AG04450 (cell line): ENCODE results near the gene ACTR5. TPM values are rescaled to one million over a fixed set of nuclear protein-coding genes. Genes with fewer than 3 reads are reported as not detected.

ENCODE experiments used
- CTCF ChIA-PET: fragments of 300-600, 350-600 bp; formaldehyde crosslinking; extraction: SDS; loops from one replicate; lab custom pipeline; 2022; ENCODE audit warnings: antibody characterized with exemption, inconsistent platforms; lab: Charles Lee
- POLR2A ChIA-PET: fragments of 350-600 bp; formaldehyde crosslinking; extraction: SDS; loops from one replicate; lab custom pipeline; 2021; ENCODE audit warnings: antibody characterized with exemption, inconsistent platforms; lab: Yijun Ruan, JAX
- DNase-seq: peaks from one replicate; pipeline ENCODE4 v3.0.0-alpha.2; 2011; ENCODE audit warnings: low read depth, low spot score
- H3K27ac ChIP-seq: one replicate; pipeline ENCODE4 v1.5.1; 2012; ENCODE audit warnings: low read depth, low read length, control low read depth
- H3K27me3 ChIP-seq: one replicate; pipeline ENCODE4 v1.6.0; 2012; ENCODE audit warnings: low read length; ENCODE audit not compliant: control insufficient read depth, insufficient read depth
- H3K4me3 ChIP-seq: 2 replicates; pipeline ENCODE4 v1.5.1; 2011; ENCODE audit warnings: mild to moderate bottlenecking, low read depth, low read length, control low read depth
- H3K9me3 ChIP-seq: 2 replicates; pipeline ENCODE4 v1.5.1; 2012; ENCODE audit warnings: low read length; ENCODE audit not compliant: control insufficient read depth, insufficient read depth
- polyA plus RNA-seq: library from polyadenylated mRNA; depleted of rRNA; stranded (reverse); fragments of >200 nt; gene quantifications from 2 replicates; pipeline ENCODE4 v1.2.3, GENCODE V29; 2011
- TF ChIP-seq, protein P1 (sequence below): IDR thresholded peaks from 2 replicates; pipeline ENCODE4 v1.5.1; 2011; ENCODE audit warnings: low read depth, low read length, control low read depth, inconsistent platforms

ACTR5 gene
- polyA plus RNA-seq, 1 experiment, result 6.1 TPM

DNA sequence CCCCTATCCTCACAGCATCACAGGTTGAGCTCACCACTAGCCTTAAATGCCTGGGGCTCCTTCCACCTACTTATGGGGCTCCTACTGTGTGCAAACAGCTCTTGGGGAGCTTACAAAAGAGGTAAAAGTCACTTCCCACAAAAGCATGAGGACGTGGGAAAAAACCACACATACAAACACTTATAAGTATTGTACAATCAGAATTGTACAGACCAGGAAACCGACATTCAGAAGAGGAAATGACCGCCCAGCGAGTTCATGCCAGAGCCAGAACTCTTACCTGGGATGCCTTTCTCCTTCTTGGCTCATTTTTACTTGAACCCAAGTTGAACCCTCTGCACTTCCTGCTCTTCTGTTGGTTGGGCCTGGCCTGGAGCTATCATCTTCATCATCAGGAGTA is 50.9 kb downstream of the ACTR5 start:
- CTCF ChIA-PET, result interaction anchor here (0.6 kb wide), 1 partner anchor 96 kb away, joined by 4 read pairs; no protein-coding TSS in a partner anchor

GRCh38 chr20:38800882-38801281 is 52.6 kb downstream of the ACTR5 start:
- Histone ChIP-seq H3K27me3 (peaks cover 11% of the 10 kb centered on the region), H3K4me3 (no peak overlapping the region), H3K27ac (no peak overlapping the region), H3K9me3 (no peaks in the 10 kb centered on the region)
- DNase-seq, result no peak
- ChIA-PET POLR2A (no interaction called here), CTCF (no interaction called here)
- TF ChIP-seq, protein P1, sequence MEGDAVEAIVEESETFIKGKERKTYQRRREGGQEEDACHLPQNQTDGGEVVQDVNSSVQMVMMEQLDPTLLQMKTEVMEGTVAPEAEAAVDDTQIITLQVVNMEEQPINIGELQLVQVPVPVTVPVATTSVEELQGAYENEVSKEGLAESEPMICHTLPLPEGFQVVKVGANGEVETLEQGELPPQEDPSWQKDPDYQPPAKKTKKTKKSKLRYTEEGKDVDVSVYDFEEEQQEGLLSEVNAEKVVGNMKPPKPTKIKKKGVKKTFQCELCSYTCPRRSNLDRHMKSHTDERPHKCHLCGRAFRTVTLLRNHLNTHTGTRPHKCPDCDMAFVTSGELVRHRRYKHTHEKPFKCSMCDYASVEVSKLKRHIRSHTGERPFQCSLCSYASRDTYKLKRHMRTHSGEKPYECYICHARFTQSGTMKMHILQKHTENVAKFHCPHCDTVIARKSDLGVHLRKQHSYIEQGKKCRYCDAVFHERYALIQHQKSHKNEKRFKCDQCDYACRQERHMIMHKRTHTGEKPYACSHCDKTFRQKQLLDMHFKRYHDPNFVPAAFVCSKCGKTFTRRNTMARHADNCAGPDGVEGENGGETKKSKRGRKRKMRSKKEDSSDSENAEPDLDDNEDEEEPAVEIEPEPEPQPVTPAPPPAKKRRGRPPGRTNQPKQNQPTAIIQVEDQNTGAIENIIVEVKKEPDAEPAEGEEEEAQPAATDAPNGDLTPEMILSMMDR, result no peak

More for the DNA sequence above, 50.9 kb downstream of the ACTR5 start:
- no peaks in the 10 kb centered on the region for H3K9me3 ChIP-seq
- TF ChIP-seq, protein P1, result no peak
- POLR2A ChIA-PET, result no interaction called here
- no peak for DNase-seq
- H3K27me3 ChIP-seq, result peaks cover 5% of the 10 kb centered on the region
- H3K4me3 ChIP-seq, result no peak overlapping the region
- no peak overlapping the region for H3K27ac ChIP-seq

- no peak overlapping the region for H3K4me3 ChIP-seq
- no peaks in the 10 kb centered on the region; the same call in 1 of the 2 replicates for H3K9me3 ChIP-seq
- no peak overlapping the region for H3K27ac ChIP-seq
- ChIA-PET CTCF (no interaction called here), POLR2A (no interaction called here)
- TF ChIP-seq, protein P1, result no peak
- H3K27me3 ChIP-seq, result peaks cover 40% of the 10 kb centered on the region
- no peak for DNase-seq
Measured at GRCh38 chr20:38804221-38804620, 56.0 kb downstream of the ACTR5 start.

DNA sequence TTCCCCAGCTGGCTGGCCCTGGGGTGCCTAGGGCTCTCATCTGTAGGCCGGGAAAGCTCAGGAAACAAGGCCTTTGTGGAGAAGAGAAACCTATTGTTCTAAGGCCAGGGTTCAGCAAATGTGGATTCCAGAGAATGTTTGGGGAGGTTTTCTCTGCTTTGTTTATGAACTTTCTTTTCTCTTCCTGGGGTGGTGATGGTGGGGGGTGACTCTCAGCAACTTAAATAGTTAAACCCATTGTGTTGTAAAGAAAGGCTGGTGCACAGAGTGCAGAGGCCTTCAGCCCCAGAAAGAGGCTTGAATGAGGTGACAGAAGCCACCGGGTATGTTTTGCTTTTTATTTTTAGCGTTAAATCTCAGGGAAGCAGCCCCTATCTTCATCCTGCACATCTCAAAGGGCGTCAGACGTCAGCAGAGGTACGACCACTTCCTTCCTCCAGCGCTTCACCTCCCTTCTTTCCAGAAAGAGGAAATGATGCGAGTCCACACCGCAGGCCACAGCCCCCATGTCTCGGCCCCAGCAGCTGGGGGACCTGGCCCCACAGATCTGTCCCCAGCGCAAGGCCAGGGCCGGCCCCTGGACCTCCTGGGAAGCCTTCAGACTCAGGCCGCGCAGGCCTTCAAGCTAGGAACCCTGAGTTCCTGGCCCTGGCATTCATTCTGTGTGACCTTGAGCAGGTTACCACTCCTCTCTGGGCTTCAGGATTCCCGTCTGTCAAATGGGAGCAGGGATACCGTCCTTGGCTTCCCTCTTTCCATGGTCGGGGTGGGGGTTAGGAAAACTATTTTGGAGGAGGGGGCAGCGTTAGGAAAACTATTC is 56.6 kb downstream of the ACTR5 start:
- Histone ChIP-seq H3K9me3 (no peaks in the 10 kb centered on the region; the same call in 1 of the 2 replicates), H3K27me3 (peaks cover 41% of the 10 kb centered on the region), H3K4me3 (no peak overlapping the region), H3K27ac (no peak overlapping the region)
- TF ChIP-seq, protein P1, result no peak
- CTCF ChIA-PET, result interaction anchor here (0.5 to 1.4 kb wide), 3 partner anchors 145 to 756 kb away, joined by 3 to 4 read pairs (median 3); no protein-coding TSS in a partner anchor
- POLR2A ChIA-PET, result no interaction called here
- no peak for DNase-seq

DNA sequence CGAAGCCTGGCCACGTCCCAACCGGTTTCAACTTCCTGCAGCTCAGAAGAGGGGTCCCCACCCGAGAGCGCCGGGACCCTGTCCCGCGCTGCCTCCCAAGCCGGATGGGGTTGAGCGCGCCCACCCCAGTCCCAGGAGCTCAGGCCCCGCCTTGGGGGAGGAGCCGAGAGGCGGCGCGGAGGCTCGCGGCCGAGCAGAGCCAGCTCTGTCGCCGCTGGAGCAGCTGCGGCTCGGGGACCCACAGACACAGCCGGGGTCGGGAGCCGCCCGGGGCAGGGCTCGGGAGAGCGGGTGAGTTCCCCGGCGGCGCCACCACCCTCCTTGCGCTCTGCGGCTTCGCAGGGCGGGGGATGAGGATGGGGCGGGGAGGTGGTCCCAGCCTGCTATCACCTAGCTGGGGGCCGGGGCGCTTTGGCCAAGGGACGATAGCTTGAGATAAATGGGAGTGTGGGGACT is 57.3 kb downstream of the ACTR5 start, which contains the start of gene PPP1R16B:
TSS of gene PPP1R16B (plus strand) at position 196 of the 456 bp plus-strand sequence. CDS start 30,229 bp downstream, outside the sequence.
- DNase-seq, result no peak
- no peak within 1 kb of the TSS for H3K27ac ChIP-seq
- CTCF ChIA-PET, result interaction anchor here (0.5 to 1.4 kb wide), 3 partner anchors 145 to 757 kb away, joined by 3 to 4 read pairs (median 3); no protein-coding TSS in a partner anchor
- H3K4me3 ChIP-seq, result peak within 1 kb of the TSS; percentile 36
- H3K9me3 ChIP-seq, result no peaks in the 10 kb centered on the region; the same call in 1 of the 2 replicates
- H3K27me3 ChIP-seq, result peaks cover 42% of the 10 kb centered on the region
- POLR2A ChIA-PET, result no interaction called here
- TF ChIP-seq, protein P1, result no peak
